Left lung (tissue), 10 donors: ENCODE data around the gene PCSK5. TPM values are rescaled to one million over a fixed set of nuclear protein-coding genes. Genes with fewer than 3 reads are reported as not detected.
"Not testable (repeated sequence)": the region's sequence is repeated elsewhere in the genome, so short reads cannot be mapped to it uniquely, and the experiment has no call there.

Experiments
- ATAC-seq: fragments of 200-7000 bp; cut with Tn5 transposase; one replicate; pipeline ENCODE4 v1.9.1; 2020; ENCODE audit warnings: moderate library complexity
- DNase-seq, 4 donors: peaks; one replicate each; pipeline ENCODE4 v3.0.0-alpha.2; 2013 to 2020
- H3K27ac ChIP-seq, 2 donors: fragments of 200-600 bp; sonication (generic) in 1 of 2; one replicate each; pipeline versions ENCODE4 v1.5.0 to v1.8.0; 2020 to 2021
- H3K27me3 ChIP-seq, 2 donors: fragments of 200-600 bp; sonication (generic) in 1 of 2; one replicate each; pipeline versions ENCODE4 v1.5.0 to v1.8.0; 2020 to 2021
- H3K36me3 ChIP-seq, 2 donors: fragments of 200-600 bp; sonication (generic) in 1 of 2; one replicate each; pipeline versions ENCODE4 v1.5.0 to v1.8.0; 2020 to 2021
- H3K4me1 ChIP-seq, 2 donors: fragments of 200-600 bp; one replicate each; pipeline ENCODE4 v1.8.0; 2021
- H3K4me3 ChIP-seq, 2 donors: fragments of 200-600 bp; sonication (generic) in 1 of 2; one replicate each; pipeline versions ENCODE4 v1.5.0 to v1.8.0; 2020 to 2021; ENCODE audit warnings: mild to moderate bottlenecking in 1 of 2
- H3K9me3 ChIP-seq, 2 donors: fragments of 200-600 bp; sonication (generic) in 1 of 2; one replicate each; pipeline versions ENCODE4 v1.5.0 to v1.8.0; 2020 to 2021
- CTCF ChIP-seq, 2 donors: fragments of 200-600 bp; sonication (generic) in 1 of 2; IDR thresholded peaks; one replicate each; pipeline versions ENCODE4 v1.5.0 to v1.8.0; 2021; ENCODE audit warnings: antibody characterized with exemption in 2 of 2
- intact Hi-C, 2 donors: fragments of 100-400 bp; cut with DNase I; formaldehyde crosslinking; loops; one replicate each; pipeline versions ENCODE4 v1.11.2 to v1.14.2; 2022
- polyA plus RNA-seq, 6 donors: library from polyadenylated mRNA; unstranded; fragments of 120-200 nt; gene quantifications; one replicate each; pipeline ENCODE4 v1.2.1, GENCODE V29; 2013; ENCODE audit not compliant: insufficient read length in 6 of 6
- total RNA-seq, 2 donors: library from RNA; stranded (reverse); fragmentation: NEBNext Ultra II Directional; extraction: Animal tissue kit (Norgen Biotek cat#: 25700); gene quantifications; one replicate each; pipeline ENCODE4 v1.2.1, GENCODE V29; 2021
- donor health status: DM: no; HTN: yes; CAD: no.
- donor health status: DM: no; HTN: no; CAD: no.

The PCSK5 gene
- total and polyA plus RNA-seq, 8 donors, result 6.8 to 20.3 (median 11.3) TPM

DNA sequence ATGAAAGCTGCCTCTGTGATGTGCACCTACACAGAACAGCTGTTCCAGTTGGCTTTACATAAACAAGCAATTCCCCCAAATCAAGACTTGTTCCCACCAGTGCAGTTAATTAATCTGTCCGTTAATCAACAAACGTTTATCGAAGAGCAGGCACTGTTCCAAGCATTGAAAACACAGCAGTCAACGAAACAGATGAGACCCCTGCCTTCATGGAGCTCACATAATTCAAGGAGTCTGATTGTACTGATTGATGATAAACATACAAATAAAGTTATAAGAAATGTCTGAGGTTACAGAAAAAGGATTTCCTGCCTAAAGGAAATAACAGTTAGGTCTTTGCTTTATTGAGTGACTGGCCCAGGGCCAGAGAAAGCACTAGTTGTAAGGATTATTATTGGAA lies 26.2 kb upstream of the PCSK5 start:
- DNase-seq (no peak), ATAC-seq (no peak)
- Histone ChIP-seq H3K4me1 (no peaks in the 10 kb centered on the region), H3K27ac (no peak overlapping the region), H3K9me3 (no peaks in the 10 kb centered on the region), H3K36me3 (no peaks in the 10 kb centered on the region), H3K4me3 (no peak overlapping the region), H3K27me3 (no peaks in the 10 kb centered on the region)
- intact Hi-C loops, result loop anchor here in 1 of 2 donors (10.0 kb wide), 2 partner anchors 599 to 659 kb away; no protein-coding TSS in a partner anchor
- TF ChIP-seq CTCF (IDR thresholded peaks at IDR 0.05), result no peak

DNA sequence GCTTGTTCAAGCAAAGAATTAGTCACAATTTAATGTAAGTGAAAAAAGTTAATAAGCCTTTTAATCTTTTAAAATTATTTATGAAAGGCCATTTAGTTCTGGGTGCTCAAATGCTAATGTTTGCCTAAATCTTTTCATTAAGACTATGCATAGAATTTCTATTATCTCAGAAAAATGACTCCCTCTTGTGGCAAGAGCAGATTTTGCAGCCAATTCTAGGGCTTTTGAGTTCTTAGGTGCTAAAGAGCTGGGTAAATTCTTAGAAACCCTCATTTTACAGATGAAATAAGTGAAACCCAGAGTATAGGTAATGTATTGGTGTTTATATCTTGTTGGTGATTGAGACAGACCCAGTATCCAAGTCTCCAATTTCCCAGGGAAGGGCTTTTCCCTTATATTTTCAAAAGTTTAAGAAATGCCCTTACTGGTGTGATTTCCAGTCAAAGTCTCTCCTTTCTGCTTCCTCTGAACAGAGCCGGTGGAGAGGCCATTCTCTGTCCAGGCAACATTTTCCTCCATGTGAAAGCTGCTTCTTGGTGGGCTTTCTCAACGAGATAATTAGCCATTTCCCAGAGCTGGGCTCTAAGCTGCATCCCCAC lies 24.1 kb upstream of the PCSK5 start:
- no peak overlapping the region for H3K27ac ChIP-seq
- peak; percentile 68 for ATAC-seq
- no peaks in the 10 kb centered on the region for H3K36me3 ChIP-seq
- intact Hi-C loops, result loop anchor here in 1 of 2 donors (10.0 kb wide), 2 partner anchors 602 to 662 kb away; no protein-coding TSS in a partner anchor
- H3K27me3 ChIP-seq, result no peaks in the 10 kb centered on the region
- peak in 2 of 4 donors; percentile 38 to 46 for DNase-seq
- no peaks in the 10 kb centered on the region for H3K9me3 ChIP-seq
- TF ChIP-seq CTCF (IDR thresholded peaks at IDR 0.05), result peak; percentile 77 to 81
- no peak overlapping the region for H3K4me3 ChIP-seq
- H3K4me1 ChIP-seq, result no peaks in the 10 kb centered on the region

DNA sequence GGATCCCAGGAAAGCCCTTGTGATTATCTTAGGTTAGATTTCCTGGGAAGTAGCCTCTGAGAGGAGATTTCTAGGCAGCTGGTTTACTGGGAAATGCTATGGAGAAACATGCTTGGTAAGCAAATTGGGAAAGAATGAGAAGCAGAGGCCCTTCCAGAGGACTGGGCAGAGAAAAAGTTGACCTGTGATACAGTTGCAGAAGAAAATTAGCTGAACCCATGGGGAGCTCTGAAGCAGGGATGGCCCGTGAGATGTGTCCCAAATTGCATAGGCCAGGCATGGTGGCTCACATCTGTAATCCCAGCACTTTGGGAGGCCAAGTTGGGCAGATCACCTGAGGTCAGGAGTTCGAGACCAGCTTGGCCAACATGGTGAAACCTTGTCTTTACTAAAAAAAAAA lies 21.9 kb upstream of the PCSK5 start:
- H3K27me3 ChIP-seq, H3K36me3 ChIP-seq, H3K4me1 ChIP-seq, H3K9me3 ChIP-seq, H3K27ac ChIP-seq, H3K4me3 ChIP-seq, DNase-seq: not testable (repeated sequence)
- intact Hi-C loops, result loop anchor here in 1 of 2 donors (10.0 kb wide), 2 partner anchors 604 to 664 kb away; no protein-coding TSS in a partner anchor
- ATAC-seq, result peak; percentile 37

DNA sequence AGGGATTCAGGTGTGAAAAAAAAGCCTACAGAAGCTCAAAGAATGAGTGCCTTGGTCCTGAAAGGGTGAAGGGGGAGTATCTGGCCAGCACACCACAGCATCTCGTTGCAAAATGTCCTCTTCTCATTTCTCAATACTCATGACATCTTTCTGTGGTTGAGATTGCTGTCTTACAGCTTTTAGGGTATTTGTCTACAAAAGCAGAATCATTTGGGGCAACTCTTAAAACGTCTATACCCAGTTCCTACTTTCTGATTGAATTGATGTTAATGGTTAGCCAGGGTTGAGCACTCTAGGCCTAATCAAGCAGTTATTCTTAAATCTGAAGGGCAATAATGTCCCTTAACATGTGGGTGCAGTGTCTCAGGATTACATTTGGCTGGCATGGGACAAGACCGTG lies 21.2 kb upstream of the PCSK5 start:
- H3K36me3 ChIP-seq, result no peaks in the 10 kb centered on the region
- no peak overlapping the region for H3K27ac ChIP-seq
- TF ChIP-seq CTCF (IDR thresholded peaks at IDR 0.05), result no peak
- H3K27me3 ChIP-seq, result no peaks in the 10 kb centered on the region
- DNase-seq (no peak), ATAC-seq (peak; percentile 73)
- no peaks in the 10 kb centered on the region for H3K4me1 ChIP-seq
- intact Hi-C loops, result loop anchor here in 1 of 2 donors (10.0 kb wide), 2 partner anchors 604 to 664 kb away; no protein-coding TSS in a partner anchor
- no peak overlapping the region for H3K4me3 ChIP-seq
- H3K9me3 ChIP-seq, result no peaks in the 10 kb centered on the region

- ATAC-seq (no peak), DNase-seq (no peak)
- Histone ChIP-seq H3K9me3 (no peaks in the 10 kb centered on the region), H3K36me3 (no peaks in the 10 kb centered on the region), H3K4me1 (no peaks in the 10 kb centered on the region), H3K4me3 (no peak overlapping the region), H3K27ac (no peak overlapping the region), H3K27me3 (no peaks in the 10 kb centered on the region)
- no peak for TF ChIP-seq CTCF (IDR thresholded peaks at IDR 0.05)
- intact Hi-C loops, result no loop called here
Observed at GRCh38 chr9:75870450-75870849, 20.0 kb upstream of the PCSK5 start.

- H3K4me3 ChIP-seq, result no peak overlapping the region
- H3K9me3 ChIP-seq, result no peaks in the 10 kb centered on the region
- no peaks in the 10 kb centered on the region for H3K4me1 ChIP-seq
- DNase-seq, result no peak
- no peak overlapping the region for H3K27ac ChIP-seq
- ATAC-seq, result no peak
- no peaks in the 10 kb centered on the region for H3K27me3 ChIP-seq
- H3K36me3 ChIP-seq, result no peaks in the 10 kb centered on the region
- intact Hi-C loops, result no loop called here
- no peak for TF ChIP-seq CTCF (IDR thresholded peaks at IDR 0.05)
Observed at GRCh38 chr9:75871624-75872023, 18.8 kb upstream of the PCSK5 start.
